ENCODE results near the gene OSBPL3. TPM values are rescaled to one million over a fixed set of nuclear protein-coding genes. Genes with fewer than 3 reads are reported as not detected.

Gene OSBPL3
- total RNA-seq, 1 experiment from 2014 or later = 36.8 TPM

- ChIA-PET RAD21 (ENCODE audit: low non-redundant PET in 1 of 2, low total read pairs in 2 of 2, uncharacterized antibody in 2 of 2, unreplicated experiment in 2 of 2) (interaction anchor here in 1 of 2 experiments (1.2 kb wide), 1 partner anchor 160 kb away, joined by 3 read pairs; no protein-coding TSS in a partner anchor), CTCF (interaction anchor here (1.1 to 4.2 kb wide), 9 partner anchors 9 to 169 kb away, joined by 3 to 23 read pairs (median 8); no protein-coding TSS in a partner anchor), POLR2A (interaction anchor here (1.0 to 1.9 kb wide), 2 partner anchors 10 to 155 kb away, joined by 3 to 6 read pairs; no protein-coding TSS in a partner anchor)
- Histone ChIP-seq H3K27ac (ENCODE audit: low read depth, low read length) (peak overlapping the region; percentile 78), H2AFZ (ENCODE audit: low read depth, low read length, poor library complexity, severe bottlenecking) (peak overlapping the region; percentile 10), H3K27me3 (ENCODE audit: insufficient read depth, low read length) (no peaks in the 10 kb centered on the region), H4K20me1 (ENCODE audit: insufficient read depth) (no peaks in the 10 kb centered on the region; the same call in 1 of the 2 replicates), H3K79me2 (ENCODE audit: insufficient read depth, low read length) (peaks cover 35% of the 10 kb centered on the region), H3K4me1 (ENCODE audit: control insufficient read depth in 1 of 2, insufficient read depth in 2 of 2, low read length in 2 of 2) (peaks cover 14 to 45% of the 10 kb centered on the region in 2 experiments), H3K9me3 (ENCODE audit: control insufficient read depth in 1 of 2, insufficient read depth in 1 of 2, low read depth in 1 of 2, low read length in 2 of 2) (no peaks in the 10 kb centered on the region), H3K36me3 (ENCODE audit: control insufficient read depth in 1 of 2, insufficient read depth in 2 of 2, low read length in 2 of 2) (no peaks in the 10 kb centered on the region), H3K9me2 (ENCODE audit: insufficient read depth) (no peaks in the 10 kb centered on the region), H3K9ac (ENCODE audit: low read length) (peak overlapping the region; percentile 87), H3K4me2 (ENCODE audit: low read length) (peak overlapping the region; percentile 92), H3K4me3 (replicated peaks in 1 of 2; ENCODE audit: low read depth in 1 of 2, low read length in 2 of 2) (peak overlapping the region; percentile 55 to 66)
- TF ChIP-seq SP1 (IDR thresholded peaks at IDR 0.05; ENCODE audit: low read depth) = no peak
- TF ChIP-seq POLR2AphosphoS5 (IDR thresholded peaks at IDR 0.05; ENCODE audit: low read depth, low read length) = 0 out of 2 replicates have a peak, but pooled peaks have one; percentile 22
- TF ChIP-seq MAX (IDR thresholded peaks at IDR 0.05) = peak; percentile 67
- TF ChIP-seq ZNF274 (IDR thresholded peaks at IDR 0.05; ENCODE audit: low read depth, low read length) = no peak
- DNase-seq (ENCODE audit: low read depth, low spot score) (no peak), ATAC-seq (peak; percentile 15; the same call in 1 of the 2 replicates)
- intact Hi-C loops (cut with micrococcal nuclease) = loop anchor here (2.0 to 5.0 kb wide), 3 partner anchors 86 to 881 kb away; no protein-coding TSS in a partner anchor
- no TSS peak for BruUV-seq (replicated peaks)
These were observed 1.4 kb upstream of the OSBPL3 start for GRCh38 chr7:24981171-24981951.

- ChIA-PET POLR2A (interaction anchor here (1.0 to 2.7 kb wide), 4 partner anchors 9 to 160 kb away, joined by 3 to 9 read pairs (median 5); no protein-coding TSS in a partner anchor), RAD21 (ENCODE audit: low non-redundant PET in 1 of 2, low total read pairs in 2 of 2, uncharacterized antibody in 2 of 2, unreplicated experiment in 2 of 2) (no interaction called here), CTCF (interaction anchor here (1.1 to 4.2 kb wide), 9 partner anchors 8 to 168 kb away, joined by 3 to 23 read pairs (median 8); no protein-coding TSS in a partner anchor)
- Histone ChIP-seq H3K36me3 (ENCODE audit: control insufficient read depth in 1 of 2, insufficient read depth in 2 of 2, low read length in 2 of 2) (no peaks in the 10 kb centered on the region), H3K4me1 (ENCODE audit: control insufficient read depth in 1 of 2, insufficient read depth in 2 of 2, low read length in 2 of 2) (peaks cover 14 to 51% of the 10 kb centered on the region in 2 experiments), H3K4me2 (ENCODE audit: low read length) (peak overlapping the region; percentile 92), H3K9ac (ENCODE audit: low read length) (peak overlapping the region; percentile 87), H3K27ac (ENCODE audit: low read depth, low read length) (peak overlapping the region; percentile 78), H3K9me3 (ENCODE audit: control insufficient read depth in 1 of 2, insufficient read depth in 1 of 2, low read depth in 1 of 2, low read length in 2 of 2) (no peaks in the 10 kb centered on the region), H2AFZ (ENCODE audit: low read depth, low read length, poor library complexity, severe bottlenecking) (no peak overlapping the region), H3K9me2 (ENCODE audit: insufficient read depth) (no peaks in the 10 kb centered on the region), H3K79me2 (ENCODE audit: insufficient read depth, low read length) (peaks cover 42% of the 10 kb centered on the region), H4K20me1 (ENCODE audit: insufficient read depth) (no peaks in the 10 kb centered on the region; the same call in 1 of the 2 replicates), H3K4me3 (replicated peaks in 1 of 2; ENCODE audit: low read depth in 1 of 2, low read length in 2 of 2) (peak overlapping the region; percentile 55 to 66), H3K27me3 (ENCODE audit: insufficient read depth, low read length) (no peaks in the 10 kb centered on the region)
- ATAC-seq (peak; percentile 41), DNase-seq (ENCODE audit: low read depth, low spot score) (no peak)
- TSS peak; percentile 84 for BruUV-seq (replicated peaks)
- intact Hi-C loops (cut with micrococcal nuclease) = loop anchor here (1.0 to 5.0 kb wide), 4 partner anchors 87 to 882 kb away; no protein-coding TSS in a partner anchor
- no peak for TF ChIP-seq JUND (IDR thresholded peaks at IDR 0.05)
- no peak for TF ChIP-seq ZBTB33 (IDR thresholded peaks at IDR 0.05; ENCODE audit: extremely low read depth, insufficient replicate concordance, low read length)
- TF ChIP-seq ATF3 (IDR thresholded peaks at IDR 0.05) = no peak
- TF ChIP-seq EGR1 (IDR thresholded peaks at IDR 0.05; ENCODE audit: low read depth) = no peak
- no peak for TF ChIP-seq SRF (IDR thresholded peaks at IDR 0.05; ENCODE audit: low read depth)
- peak; percentile 22 for TF ChIP-seq YY1 (IDR thresholded peaks at IDR 0.05; ENCODE audit: extremely low read depth, insufficient replicate concordance, low read depth, low read length)
- TF ChIP-seq MAX (IDR thresholded peaks at IDR 0.05) = no peak
- TF ChIP-seq ZFX (IDR thresholded peaks at IDR 0.05) = no peak
- TF ChIP-seq CBX3 (IDR thresholded peaks at IDR 0.05; ENCODE audit: low read depth) = no peak
- no peak for TF ChIP-seq RAD21 (IDR thresholded peaks at IDR 0.05; ENCODE audit: low read depth)
- no peak for TF ChIP-seq SIN3A (IDR thresholded peaks at IDR 0.05; ENCODE audit: low read depth)
- TF ChIP-seq ZNF274 (IDR thresholded peaks at IDR 0.05; ENCODE audit: low read depth, low read length) = no peak
- peak; percentile 27 for TF ChIP-seq TCF7L2 (IDR thresholded peaks at IDR 0.05; ENCODE audit: borderline replicate concordance, extremely low read depth, insufficient read depth, insufficient read length)
These were observed 674 bp upstream of the OSBPL3 start for GRCh38 chr7:24980534-24981170.

Measured in HCT116 (cell line).